EL (cell line): Measurements from ENCODE around the gene BIRC6.

Experiments used
- DNase-seq: peaks from one replicate; pipeline ENCODE4 v3.0.0-alpha.2; 2016

BIRC6 gene

GRCh38 chr2:32372519-32373182, 15.8 kb downstream of the BIRC6 start:
- no peak for DNase-seq

GRCh38 chr2:32375228-32375892, 18.5 kb downstream of the BIRC6 start:
- DNase-seq, result no peak

GRCh38 chr2:32376756-32377155, 19.9 kb downstream of the BIRC6 start:
- DNase-seq, result no peak

GRCh38 chr2:32377928-32378327, 21.1 kb downstream of the BIRC6 start:
- no peak for DNase-seq

GRCh38 chr2:32379352-32379751, 22.5 kb downstream of the BIRC6 start:
- DNase-seq, result no peak

- DNase-seq, result no peak
Observed at GRCh38 chr2:32383858-32384257, 27.0 kb downstream of the BIRC6 start.

- DNase-seq, result no peak
Observed at GRCh38 chr2:32384529-32384928, 27.7 kb downstream of the BIRC6 start.

- no peak for DNase-seq
Observed at GRCh38 chr2:32386739-32387138, 29.9 kb downstream of the BIRC6 start.

- DNase-seq, result no peak
Observed at GRCh38 chr2:32399221-32399620, 42.4 kb downstream of the BIRC6 start.

- no peak for DNase-seq
Observed at GRCh38 chr2:32402091-32402490, 45.3 kb downstream of the BIRC6 start.

GRCh38 chr2:32403782-32404181, 47.0 kb downstream of the BIRC6 start:
- no peak for DNase-seq

GRCh38 chr2:32404691-32405090, 47.9 kb downstream of the BIRC6 start:
- no peak for DNase-seq

GRCh38 chr2:32416519-32416918, 59.7 kb downstream of the BIRC6 start:
- no peak for DNase-seq

GRCh38 chr2:32417659-32418058, 60.8 kb downstream of the BIRC6 start:
- no peak for DNase-seq

- peak; percentile 88 for DNase-seq
Observed at GRCh38 chr2:32418778-32419177, 62.0 kb downstream of the BIRC6 start.

- DNase-seq, result peak; percentile 34
Observed at GRCh38 chr2:32422133-32422532, 65.3 kb downstream of the BIRC6 start.

GRCh38 chr2:32423536-32423935, 66.7 kb downstream of the BIRC6 start:
- DNase-seq, result peak; percentile 4

GRCh38 chr2:32424739-32425138, 67.9 kb downstream of the BIRC6 start:
- DNase-seq, result no peak

GRCh38 chr2:32425719-32426141, 68.9 kb downstream of the BIRC6 start:
- peak; percentile 81 for DNase-seq

GRCh38 chr2:32427672-32428610, 71.1 kb downstream of the BIRC6 start:
- no peak for DNase-seq

GRCh38 chr2:32430804-32431203, 74.0 kb downstream of the BIRC6 start:
- DNase-seq, result no peak

- peak; percentile 47 for DNase-seq
Observed at GRCh38 chr2:32436150-32436549, 79.3 kb downstream of the BIRC6 start.

GRCh38 chr2:32442020-32442467, 85.2 kb downstream of the BIRC6 start:
- no peak for DNase-seq

- no peak for DNase-seq
Observed at GRCh38 chr2:32446369-32446768, 89.5 kb downstream of the BIRC6 start.
